ENCODE results near the gene TMEFF2. TPM values are rescaled to one million over a fixed set of nuclear protein-coding genes. Genes with fewer than 3 reads are reported as not detected.

TMEFF2 gene
- polyA plus RNA-seq, 1 of the 3 experiments (the other 2 are of a cell fraction) = 5.4 TPM

DNA sequence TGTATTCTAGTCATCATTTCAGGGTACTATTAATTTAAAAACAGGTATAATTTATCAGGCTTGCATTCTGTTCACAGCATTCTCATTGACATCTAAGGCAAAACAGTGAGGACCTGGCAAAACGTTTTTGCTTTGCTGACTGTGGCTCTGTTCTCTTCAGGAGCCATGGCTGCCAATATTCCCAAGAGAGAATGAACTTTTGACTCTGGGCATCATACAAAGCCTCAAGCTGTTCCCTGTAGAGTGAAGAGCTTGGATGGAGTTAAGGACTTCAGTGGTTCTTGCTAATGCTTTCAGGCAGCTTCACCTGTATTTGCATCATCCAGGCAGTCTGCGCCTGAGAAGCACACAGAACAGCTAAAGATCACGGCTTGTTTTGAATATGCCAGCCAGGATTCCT lies 282.0 kb downstream of the TMEFF2 start:
- H3K36me3 ChIP-seq (replicated peaks in 1 of 2; ENCODE audit: control insufficient read depth in 1 of 2, insufficient read depth in 2 of 2, low read length in 1 of 2) = no peaks in the 10 kb centered on the region
- no peaks in the 10 kb centered on the region for H3K9me3 ChIP-seq
- no peaks in the 10 kb centered on the region for H3K79me2 ChIP-seq (ENCODE audit: insufficient read depth)
- 85% methylated on average over 3 of the region's 3 CpGs for WGBS (ENCODE audit: low lambda C conversion rate)
- ChIA-PET CTCF (no interaction called here), POLR2A (no interaction called here)
- H3F3A ChIP-seq (replicated peaks; ENCODE audit: insufficient read depth) = peaks cover 8% of the 10 kb centered on the region
- TF ChIP-seq RCOR1 (IDR thresholded peaks at IDR 0.05; ENCODE audit: low read length) (no peak), YY1 (IDR thresholded peaks at IDR 0.05; ENCODE audit: low read depth) (no peak), RFX5 (IDR thresholded peaks at IDR 0.05; ENCODE audit: low read length) (no peak)
- H3K4me3 ChIP-seq (ENCODE audit: low read depth in 2 of 2, low read length in 1 of 2) = no peak overlapping the region
- H3K4me1 ChIP-seq (ENCODE audit: control insufficient read depth in 1 of 2, insufficient read depth in 2 of 2, low read depth in 1 of 2, low read length in 1 of 2) = peaks cover 2 to 15% of the 10 kb centered on the region in 2 experiments; a peak in 2 of 4 replicates
- H3K9me2 ChIP-seq = no peaks in the 10 kb centered on the region
- H3K9ac ChIP-seq = no peak overlapping the region
- no peaks in the 10 kb centered on the region for H4K20me1 ChIP-seq (ENCODE audit: insufficient read depth)
- H2AFZ ChIP-seq (ENCODE audit: low read depth) = no peak overlapping the region
- H3K27ac ChIP-seq (ENCODE audit: low read depth in 2 of 2, low read length in 1 of 2) = no peak overlapping the region
- H3K27me3 ChIP-seq (ENCODE audit: insufficient read depth) = no peaks in the 10 kb centered on the region
- DNase-seq = no peak
- H3K4me2 ChIP-seq = no peak overlapping the region

DNA sequence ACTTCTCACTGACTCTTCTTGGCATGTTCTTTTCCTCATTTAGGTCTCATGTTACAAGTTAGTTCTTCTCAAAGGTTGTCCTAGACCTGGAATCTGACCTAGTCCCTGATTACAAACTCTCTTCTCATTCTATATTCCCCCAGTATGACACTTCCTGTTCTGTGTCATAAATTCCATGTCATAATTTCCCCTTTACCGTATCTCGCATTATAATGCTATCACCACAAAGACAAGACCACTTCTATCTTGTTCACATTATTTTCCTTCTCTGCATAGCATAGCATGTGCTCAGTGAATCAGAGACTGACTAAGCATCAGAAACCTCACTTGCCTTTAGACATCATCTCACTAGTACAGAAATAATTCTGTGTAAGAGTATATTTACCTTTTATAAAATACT lies 284.2 kb downstream of the TMEFF2 start:
- no peak for DNase-seq
- H2AFZ ChIP-seq (ENCODE audit: low read depth) = peak overlapping the region; percentile 37; the same call in 1 of the 2 replicates
- no peak overlapping the region for H3K9ac ChIP-seq

More for the DNA sequence above, 284.2 kb downstream of the TMEFF2 start:
- H3K4me2 ChIP-seq = no peak overlapping the region
- H4K20me1 ChIP-seq (ENCODE audit: insufficient read depth) = no peaks in the 10 kb centered on the region
- H3K27ac ChIP-seq (ENCODE audit: low read depth in 2 of 2, low read length in 1 of 2) = peak overlapping the region in 1 of 2 experiments; percentile 49; a peak in 2 of 4 replicates
- 36% methylated on average over 2 of the region's 2 CpGs for WGBS (ENCODE audit: low lambda C conversion rate)
- no peak for TF ChIP-seq EP300 (IDR thresholded peaks at IDR 0.05; ENCODE audit: borderline replicate concordance in 1 of 2, low read depth in 1 of 2, low read length in 1 of 2)
- no peak for TF ChIP-seq SMC3 (IDR thresholded peaks at IDR 0.05; ENCODE audit: low read depth, low read length)
- no peak for TF ChIP-seq TAF1 (IDR thresholded peaks at IDR 0.05; ENCODE audit: borderline replicate concordance, low read depth, low read length)
- no peak for TF ChIP-seq GABPA (IDR thresholded peaks at IDR 0.05; ENCODE audit: low read depth)
- no peak for TF ChIP-seq RAD21 (IDR thresholded peaks at IDR 0.05; ENCODE audit: low read length)
- TF ChIP-seq EZH2phosphoT487 (IDR thresholded peaks at IDR 0.05; ENCODE audit: borderline replicate concordance, low read depth) = no peak
- TF ChIP-seq FOSL2 (IDR thresholded peaks at IDR 0.05; ENCODE audit: borderline replicate concordance, low read depth) = peak; percentile 64; the same call in 1 of the 2 replicates
- TF ChIP-seq FOXM1 (IDR thresholded peaks at IDR 0.05; ENCODE audit: low read depth) = no peak
- TF ChIP-seq, protein P1, sequence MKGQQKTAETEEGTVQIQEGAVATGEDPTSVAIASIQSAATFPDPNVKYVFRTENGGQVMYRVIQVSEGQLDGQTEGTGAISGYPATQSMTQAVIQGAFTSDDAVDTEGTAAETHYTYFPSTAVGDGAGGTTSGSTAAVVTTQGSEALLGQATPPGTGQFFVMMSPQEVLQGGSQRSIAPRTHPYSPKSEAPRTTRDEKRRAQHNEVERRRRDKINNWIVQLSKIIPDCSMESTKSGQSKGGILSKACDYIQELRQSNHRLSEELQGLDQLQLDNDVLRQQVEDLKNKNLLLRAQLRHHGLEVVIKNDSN (IDR thresholded peaks at IDR 0.05; ENCODE audit: borderline replicate concordance, low read depth) = no peak
- TF ChIP-seq, protein P2, sequence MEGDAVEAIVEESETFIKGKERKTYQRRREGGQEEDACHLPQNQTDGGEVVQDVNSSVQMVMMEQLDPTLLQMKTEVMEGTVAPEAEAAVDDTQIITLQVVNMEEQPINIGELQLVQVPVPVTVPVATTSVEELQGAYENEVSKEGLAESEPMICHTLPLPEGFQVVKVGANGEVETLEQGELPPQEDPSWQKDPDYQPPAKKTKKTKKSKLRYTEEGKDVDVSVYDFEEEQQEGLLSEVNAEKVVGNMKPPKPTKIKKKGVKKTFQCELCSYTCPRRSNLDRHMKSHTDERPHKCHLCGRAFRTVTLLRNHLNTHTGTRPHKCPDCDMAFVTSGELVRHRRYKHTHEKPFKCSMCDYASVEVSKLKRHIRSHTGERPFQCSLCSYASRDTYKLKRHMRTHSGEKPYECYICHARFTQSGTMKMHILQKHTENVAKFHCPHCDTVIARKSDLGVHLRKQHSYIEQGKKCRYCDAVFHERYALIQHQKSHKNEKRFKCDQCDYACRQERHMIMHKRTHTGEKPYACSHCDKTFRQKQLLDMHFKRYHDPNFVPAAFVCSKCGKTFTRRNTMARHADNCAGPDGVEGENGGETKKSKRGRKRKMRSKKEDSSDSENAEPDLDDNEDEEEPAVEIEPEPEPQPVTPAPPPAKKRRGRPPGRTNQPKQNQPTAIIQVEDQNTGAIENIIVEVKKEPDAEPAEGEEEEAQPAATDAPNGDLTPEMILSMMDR (IDR thresholded peaks at IDR 0.05) = no peak
- TF ChIP-seq TCF12 (IDR thresholded peaks at IDR 0.05) = peak; percentile 36
- TF ChIP-seq JUND (IDR thresholded peaks at IDR 0.05) = peak; percentile 45
- 0 out of 2 replicates have a peak, but pooled peaks have one; percentile 35 for TF ChIP-seq ELF1 (IDR thresholded peaks at IDR 0.05)
- no peak for TF ChIP-seq GATA2 (CRISPR knock-in tag; IDR thresholded peaks at IDR 0.05)
- TF ChIP-seq MXI1 (IDR thresholded peaks at IDR 0.05; ENCODE audit: low read depth, low read length) = no peak
- TF ChIP-seq TEAD4 (IDR thresholded peaks at IDR 0.05; ENCODE audit: borderline replicate concordance, insufficient read depth) = no peak
- TF ChIP-seq, protein P3, sequence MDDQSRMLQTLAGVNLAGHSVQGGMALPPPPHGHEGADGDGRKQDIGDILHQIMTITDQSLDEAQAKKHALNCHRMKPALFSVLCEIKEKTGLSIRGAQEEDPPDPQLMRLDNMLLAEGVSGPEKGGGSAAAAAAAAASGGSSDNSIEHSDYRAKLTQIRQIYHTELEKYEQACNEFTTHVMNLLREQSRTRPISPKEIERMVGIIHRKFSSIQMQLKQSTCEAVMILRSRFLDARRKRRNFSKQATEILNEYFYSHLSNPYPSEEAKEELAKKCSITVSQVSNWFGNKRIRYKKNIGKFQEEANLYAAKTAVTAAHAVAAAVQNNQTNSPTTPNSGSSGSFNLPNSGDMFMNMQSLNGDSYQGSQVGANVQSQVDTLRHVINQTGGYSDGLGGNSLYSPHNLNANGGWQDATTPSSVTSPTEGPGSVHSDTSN (IDR thresholded peaks at IDR 0.05) = 0 out of 2 replicates have a peak, but pooled peaks have one; percentile 5
- TF ChIP-seq RFX5 (IDR thresholded peaks at IDR 0.05; ENCODE audit: low read length) = no peak
- TF ChIP-seq, protein P4, sequence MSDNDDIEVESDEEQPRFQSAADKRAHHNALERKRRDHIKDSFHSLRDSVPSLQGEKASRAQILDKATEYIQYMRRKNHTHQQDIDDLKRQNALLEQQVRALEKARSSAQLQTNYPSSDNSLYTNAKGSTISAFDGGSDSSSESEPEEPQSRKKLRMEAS (IDR thresholded peaks at IDR 0.05; ENCODE audit: low read depth) = 0 out of 2 replicates have a peak, but pooled peaks have one; percentile 35
- no peaks in the 10 kb centered on the region for H3K9me2 ChIP-seq
- no peaks in the 10 kb centered on the region for H3K9me3 ChIP-seq
- peaks cover 0 to 15% of the 10 kb centered on the region in 2 experiments; a peak in 2 of 4 replicates for H3K4me1 ChIP-seq (ENCODE audit: control insufficient read depth in 1 of 2, insufficient read depth in 2 of 2, low read depth in 1 of 2, low read length in 1 of 2)
- POLR2A ChIA-PET = no interaction called here
- H3K36me3 ChIP-seq (replicated peaks in 1 of 2; ENCODE audit: control insufficient read depth in 1 of 2, insufficient read depth in 2 of 2, low read length in 1 of 2) = no peaks in the 10 kb centered on the region
- no peaks in the 10 kb centered on the region for H3K27me3 ChIP-seq (ENCODE audit: insufficient read depth)
- CTCF ChIA-PET = no interaction called here
- H3K79me2 ChIP-seq (ENCODE audit: insufficient read depth) = no peaks in the 10 kb centered on the region
- peaks cover 8% of the 10 kb centered on the region for H3F3A ChIP-seq (replicated peaks; ENCODE audit: insufficient read depth)
- no peak overlapping the region for H3K4me3 ChIP-seq (ENCODE audit: low read depth in 2 of 2, low read length in 1 of 2)
